ENCODE measurements around the gene WBP1L.

DNA sequence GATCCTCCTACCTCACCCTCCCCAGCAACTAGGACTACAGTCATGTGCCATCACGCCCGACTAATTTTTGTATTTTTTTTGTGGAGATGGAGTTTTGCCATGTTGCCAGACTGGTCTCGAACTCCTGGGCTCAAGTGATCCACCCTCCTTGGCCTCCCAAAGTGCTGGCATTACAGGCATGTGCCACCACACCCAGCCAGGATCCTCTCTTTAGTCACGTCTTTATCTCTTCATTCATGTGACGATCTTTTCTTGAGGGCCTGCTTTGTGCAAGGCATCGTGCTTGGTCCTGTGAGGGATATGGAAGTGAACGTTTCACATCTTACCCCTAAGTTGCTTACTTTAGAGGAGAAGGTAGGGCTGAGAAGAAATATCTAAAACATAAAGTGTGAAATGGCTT lies 21.6 kb downstream of the WBP1L start:
- TF ChIP-seq EP300 (IDR thresholded peaks at IDR 0.05) = no peak
- TF ChIP-seq, protein P1, sequence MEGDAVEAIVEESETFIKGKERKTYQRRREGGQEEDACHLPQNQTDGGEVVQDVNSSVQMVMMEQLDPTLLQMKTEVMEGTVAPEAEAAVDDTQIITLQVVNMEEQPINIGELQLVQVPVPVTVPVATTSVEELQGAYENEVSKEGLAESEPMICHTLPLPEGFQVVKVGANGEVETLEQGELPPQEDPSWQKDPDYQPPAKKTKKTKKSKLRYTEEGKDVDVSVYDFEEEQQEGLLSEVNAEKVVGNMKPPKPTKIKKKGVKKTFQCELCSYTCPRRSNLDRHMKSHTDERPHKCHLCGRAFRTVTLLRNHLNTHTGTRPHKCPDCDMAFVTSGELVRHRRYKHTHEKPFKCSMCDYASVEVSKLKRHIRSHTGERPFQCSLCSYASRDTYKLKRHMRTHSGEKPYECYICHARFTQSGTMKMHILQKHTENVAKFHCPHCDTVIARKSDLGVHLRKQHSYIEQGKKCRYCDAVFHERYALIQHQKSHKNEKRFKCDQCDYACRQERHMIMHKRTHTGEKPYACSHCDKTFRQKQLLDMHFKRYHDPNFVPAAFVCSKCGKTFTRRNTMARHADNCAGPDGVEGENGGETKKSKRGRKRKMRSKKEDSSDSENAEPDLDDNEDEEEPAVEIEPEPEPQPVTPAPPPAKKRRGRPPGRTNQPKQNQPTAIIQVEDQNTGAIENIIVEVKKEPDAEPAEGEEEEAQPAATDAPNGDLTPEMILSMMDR (IDR thresholded peaks at IDR 0.05) = no peak

All from stomach (tissue), 4 donors.